NCI-H128 (cell line): Measurements from ENCODE around the gene CDX4.
"Not testable (repeated sequence)": the region's sequence is repeated elsewhere in the genome, so short reads cannot be mapped to it uniquely, and the experiment has no call there.

Source experiments
- DNase-seq: peaks from one replicate; lab custom pipeline; 2025; ENCODE audit not compliant: unreplicated experiment; lab: John Stamatoyannopoulos, UW

Gene CDX4, protein sequence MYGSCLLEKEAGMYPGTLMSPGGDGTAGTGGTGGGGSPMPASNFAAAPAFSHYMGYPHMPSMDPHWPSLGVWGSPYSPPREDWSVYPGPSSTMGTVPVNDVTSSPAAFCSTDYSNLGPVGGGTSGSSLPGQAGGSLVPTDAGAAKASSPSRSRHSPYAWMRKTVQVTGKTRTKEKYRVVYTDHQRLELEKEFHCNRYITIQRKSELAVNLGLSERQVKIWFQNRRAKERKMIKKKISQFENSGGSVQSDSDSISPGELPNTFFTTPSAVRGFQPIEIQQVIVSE

DNA sequence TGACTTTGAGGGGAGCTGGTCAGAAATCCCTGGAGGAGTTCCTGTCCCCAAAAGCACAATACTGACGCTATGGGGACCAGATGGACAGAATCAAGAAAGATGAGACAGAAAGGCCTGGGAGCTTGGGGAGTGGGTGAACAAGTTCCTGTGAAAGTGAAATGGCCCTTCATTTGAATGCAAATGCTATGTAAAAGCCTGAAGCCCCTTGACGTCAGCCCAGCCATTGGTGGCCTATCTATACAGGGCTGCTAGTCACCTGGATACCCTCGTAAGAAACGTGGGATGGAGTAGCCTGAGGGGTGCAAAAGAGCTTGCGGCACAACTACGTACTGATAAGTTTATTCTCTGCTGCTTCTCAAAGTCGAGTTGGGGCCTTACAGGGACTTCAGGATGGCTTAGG lies at the start of gene CDX4:
TSS of gene CDX4 (plus strand) at position 223 of the 400 bp plus-strand sequence. CDS start 201 bp downstream, outside the sequence.
- no peak for DNase-seq

DNA sequence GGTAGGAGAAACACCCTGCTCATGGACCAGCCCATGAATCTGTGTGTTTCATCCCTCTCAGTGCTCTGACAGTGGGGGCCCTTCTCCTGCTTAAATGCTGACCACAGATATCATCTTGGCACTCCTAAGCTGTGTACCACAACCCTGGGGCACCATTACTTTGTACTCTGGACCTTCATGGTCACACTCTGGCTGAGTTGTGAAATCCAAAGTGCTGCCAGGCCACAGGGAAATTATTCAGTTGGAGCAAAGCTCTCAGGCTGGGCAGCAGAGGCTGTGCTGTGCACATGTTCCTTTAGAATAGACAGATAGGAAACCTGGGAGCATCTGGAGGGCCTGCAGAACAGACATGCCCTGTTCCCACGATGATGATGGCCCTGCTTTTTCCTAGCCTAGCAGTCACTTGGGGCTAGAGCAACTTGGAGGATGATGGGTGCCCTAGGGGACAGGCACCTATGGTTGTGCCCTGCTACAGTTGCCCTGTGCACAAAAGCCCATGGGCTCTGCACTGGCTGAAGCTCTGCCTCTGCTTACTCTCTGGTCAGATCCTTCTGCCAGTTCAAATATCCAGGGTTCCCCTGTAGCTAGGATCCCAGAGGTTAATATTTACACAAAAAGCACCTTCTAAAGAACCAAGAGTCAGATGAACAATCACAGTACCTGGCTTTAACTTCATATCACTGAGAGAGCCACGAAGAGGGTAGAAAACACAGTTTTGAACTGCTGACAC lies 48.5 kb upstream of the CDX4 start:
- no peak for DNase-seq

DNA sequence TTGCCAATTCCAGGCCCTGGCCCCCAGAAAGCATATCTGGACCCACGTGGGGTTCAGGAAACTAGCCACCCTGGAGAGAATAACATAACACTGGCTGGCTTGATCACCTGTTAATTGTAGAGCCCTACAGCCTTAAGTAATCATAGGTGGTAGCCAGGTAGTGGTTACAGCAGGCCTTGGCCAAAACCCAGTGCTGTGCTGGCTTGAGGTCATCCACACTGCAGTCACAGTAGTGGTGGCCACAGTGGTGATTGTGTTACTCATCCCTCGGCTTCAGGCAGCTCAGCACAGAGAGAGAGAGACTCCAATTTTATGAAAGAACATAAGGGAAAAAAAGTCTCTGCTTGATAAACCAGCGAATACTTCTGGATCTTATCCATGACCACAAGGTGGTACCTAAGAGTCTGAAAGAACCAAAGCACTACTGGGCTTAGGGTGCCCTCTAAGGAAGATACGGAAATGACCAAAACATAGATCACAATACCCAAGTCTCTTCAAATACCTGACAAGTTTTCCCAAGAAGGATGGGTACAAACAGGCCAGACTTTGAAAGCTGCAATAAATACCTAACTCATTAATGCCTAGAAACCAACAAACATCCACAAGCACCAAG lies 46.6 kb upstream of the CDX4 start:
- no peak for DNase-seq

DNA sequence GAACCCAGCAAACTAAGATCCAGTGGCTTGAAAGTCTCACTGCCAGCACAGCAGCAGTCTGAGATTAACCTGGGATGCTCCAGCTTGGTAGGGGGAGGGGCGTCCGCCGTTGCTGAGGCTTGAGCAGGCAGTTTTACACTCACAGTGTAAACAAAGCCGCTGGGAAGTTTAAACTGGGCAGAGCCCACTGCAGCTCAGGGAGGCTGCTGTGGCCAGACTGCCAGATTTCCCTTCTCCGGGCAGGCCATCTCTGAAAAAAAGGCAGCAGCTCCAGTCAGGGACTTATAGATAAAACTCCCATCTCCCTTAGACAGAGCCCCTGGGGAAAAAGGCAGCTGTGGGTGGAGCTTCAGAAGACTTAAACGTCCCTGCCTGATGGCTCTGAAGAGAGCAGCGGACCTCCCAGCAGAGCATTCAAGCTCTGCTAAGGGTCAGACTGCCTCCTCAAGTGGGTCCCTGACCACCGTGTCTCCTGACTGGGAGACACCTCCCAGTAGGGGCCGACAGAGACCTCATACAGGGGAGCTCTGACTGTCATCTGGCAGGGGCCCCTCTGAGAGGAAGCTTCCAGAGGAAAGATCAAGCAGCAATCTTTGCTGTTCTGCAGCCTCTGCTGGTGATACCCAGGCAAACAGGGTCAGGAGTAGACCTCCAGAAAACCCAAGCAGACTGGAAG lies 45.1 kb upstream of the CDX4 start:
- DNase-seq, result no peak

DNA sequence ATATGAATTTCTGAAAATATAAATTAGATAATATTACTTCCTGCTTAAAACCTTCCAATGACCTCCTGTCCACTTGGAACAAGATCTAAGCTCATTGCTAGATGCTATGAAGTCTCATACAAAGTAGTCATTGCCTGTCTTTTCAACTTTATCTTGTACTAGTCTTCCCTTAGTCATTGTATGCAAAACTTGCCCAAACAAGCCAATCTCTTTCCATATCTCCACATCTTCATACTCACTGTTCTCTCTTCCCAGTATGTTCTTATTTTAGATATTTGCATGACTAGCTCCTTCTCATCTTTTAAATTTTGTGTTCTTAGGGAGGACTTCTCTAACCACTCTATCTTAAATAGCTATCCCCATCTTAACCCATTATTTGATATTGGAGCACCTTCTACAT lies 33.9 kb upstream of the CDX4 start:
- no peak for DNase-seq

DNA sequence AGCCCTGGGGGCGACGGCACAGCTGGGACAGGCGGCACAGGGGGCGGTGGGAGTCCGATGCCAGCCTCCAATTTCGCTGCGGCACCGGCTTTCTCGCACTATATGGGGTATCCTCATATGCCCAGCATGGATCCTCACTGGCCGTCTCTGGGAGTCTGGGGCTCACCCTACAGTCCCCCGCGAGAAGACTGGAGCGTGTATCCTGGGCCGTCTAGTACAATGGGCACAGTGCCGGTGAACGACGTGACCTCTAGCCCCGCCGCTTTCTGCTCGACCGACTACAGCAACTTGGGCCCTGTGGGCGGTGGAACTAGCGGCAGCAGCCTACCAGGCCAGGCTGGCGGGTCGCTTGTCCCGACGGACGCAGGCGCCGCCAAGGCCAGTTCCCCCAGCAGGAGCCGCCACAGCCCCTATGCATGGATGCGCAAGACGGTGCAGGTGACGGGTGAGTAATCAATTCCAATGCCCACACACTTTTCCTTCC lies 500 bp downstream of the CDX4 start:
- DNase-seq, result no peak

DNA sequence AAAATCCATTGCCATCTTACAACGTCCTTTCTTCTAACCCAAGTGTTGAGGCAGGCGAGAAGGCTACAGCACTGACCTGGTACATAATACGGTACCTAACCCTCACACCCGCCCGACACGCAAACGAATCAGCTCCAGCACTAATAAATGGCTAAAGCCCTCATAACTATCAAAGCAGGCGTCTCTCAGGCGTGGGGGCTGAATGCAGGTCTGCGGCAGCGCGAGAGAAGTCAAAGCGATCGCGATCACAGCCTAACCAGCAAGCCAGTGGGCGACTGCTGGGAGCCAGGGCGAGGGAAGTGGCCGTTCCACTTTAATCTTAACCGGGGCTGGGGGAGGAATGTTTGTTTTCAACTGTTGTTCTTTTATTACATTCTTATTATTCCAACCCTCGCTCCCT lies 1.5 kb downstream of the CDX4 start:
- DNase-seq, result no peak

DNA sequence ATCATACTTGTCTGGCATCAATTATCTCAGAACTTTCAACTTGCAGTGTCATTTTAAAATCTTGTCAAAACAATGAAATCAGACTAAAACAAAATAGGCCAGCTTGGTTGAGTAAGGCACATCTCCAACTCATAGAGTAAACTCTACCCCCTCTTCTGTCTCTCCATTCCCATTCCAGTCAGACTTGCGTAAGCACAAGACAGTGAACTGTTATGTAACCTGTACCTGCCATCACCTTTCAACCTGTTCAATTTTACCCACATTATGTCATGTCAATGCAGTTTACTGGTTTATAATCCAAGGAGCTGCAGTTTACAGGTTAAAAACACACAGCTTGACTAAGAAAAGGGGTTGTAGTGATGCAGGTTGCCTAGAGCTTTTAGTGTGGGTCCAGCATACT lies 8.3 kb downstream of the CDX4 start:
- DNase-seq, result no peak

DNA sequence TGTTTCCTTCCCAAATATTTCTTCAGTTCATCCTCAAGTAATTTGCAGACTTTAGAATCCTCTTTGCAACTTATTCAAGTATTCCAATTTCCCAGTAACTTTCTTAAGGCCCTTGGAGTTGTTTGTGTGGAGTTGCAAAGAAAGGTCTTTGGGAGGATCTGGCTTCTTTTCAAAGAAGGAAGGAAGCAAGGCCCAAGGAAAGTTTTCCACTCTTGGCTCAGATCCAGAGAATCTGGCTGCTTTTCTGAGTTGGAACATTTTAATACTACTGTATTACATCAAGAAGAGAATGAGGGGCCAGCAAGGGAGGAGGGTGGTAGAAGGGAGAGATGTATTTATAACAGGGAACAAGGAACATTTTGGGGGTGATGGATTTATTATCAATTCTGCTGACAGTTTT lies 10.5 kb downstream of the CDX4 start:
- DNase-seq, result no peak

DNA sequence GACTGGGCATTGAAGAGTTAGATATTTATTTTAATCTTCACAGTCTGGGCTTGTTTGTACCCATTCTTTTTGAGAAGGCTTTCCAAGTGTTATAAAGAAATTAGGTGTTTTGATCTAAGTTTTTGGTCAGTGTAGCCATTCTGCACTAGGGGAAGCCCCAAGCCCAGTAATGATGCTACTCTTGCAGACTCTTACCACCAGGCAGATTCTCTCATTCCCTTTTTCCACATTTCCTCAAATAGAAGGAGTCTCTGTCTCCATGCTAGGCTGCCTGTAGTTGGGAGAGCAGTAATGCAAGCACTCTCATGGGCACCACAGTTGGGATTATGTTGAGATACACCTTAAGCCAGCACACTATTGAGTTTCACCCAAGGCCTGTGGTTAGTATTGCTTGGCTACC lies 21.5 kb downstream of the CDX4 start:
- no peak for DNase-seq

DNA sequence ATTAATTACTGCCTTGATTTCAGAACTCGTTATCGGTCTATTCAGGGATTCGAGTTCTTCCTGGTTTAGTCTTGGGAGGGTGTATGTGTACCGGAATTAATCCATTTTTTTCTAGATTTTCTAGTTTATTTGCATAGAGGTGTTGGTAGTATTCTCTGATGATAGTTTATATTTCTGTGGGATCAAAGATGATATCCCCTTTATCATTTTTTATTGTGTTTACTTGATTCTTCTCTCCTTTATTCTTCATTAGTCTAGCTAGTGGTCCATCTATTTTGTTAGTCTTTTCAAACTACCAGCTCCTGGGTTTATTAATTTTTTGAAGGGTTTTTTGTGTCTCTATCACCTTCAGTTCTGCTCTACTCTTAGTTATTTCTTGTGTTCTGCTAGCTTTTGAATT lies 32.1 kb downstream of the CDX4 start:
- peak; percentile 66 for DNase-seq

DNA sequence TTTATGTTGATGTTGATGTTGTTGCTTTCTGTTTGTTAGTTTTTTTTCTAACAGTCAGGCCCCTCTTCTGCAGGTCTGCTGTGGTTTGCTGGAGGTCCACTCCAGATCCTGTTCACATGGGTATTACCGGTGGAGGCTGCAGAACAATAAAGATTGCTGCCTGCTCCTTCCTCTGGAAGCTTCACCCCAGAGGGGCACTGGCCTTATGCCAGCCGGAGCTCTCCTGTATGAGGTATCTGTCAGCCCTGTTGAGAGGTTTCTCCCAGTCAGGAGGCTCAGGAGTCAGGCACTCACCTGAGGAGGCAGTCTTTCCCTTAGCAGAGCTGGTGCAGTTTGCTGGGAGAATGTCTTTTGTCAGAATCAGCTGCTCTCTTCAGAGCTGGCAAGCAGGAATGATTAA lies 34.7 kb downstream of the CDX4 start:
- DNase-seq, result no peak

DNA sequence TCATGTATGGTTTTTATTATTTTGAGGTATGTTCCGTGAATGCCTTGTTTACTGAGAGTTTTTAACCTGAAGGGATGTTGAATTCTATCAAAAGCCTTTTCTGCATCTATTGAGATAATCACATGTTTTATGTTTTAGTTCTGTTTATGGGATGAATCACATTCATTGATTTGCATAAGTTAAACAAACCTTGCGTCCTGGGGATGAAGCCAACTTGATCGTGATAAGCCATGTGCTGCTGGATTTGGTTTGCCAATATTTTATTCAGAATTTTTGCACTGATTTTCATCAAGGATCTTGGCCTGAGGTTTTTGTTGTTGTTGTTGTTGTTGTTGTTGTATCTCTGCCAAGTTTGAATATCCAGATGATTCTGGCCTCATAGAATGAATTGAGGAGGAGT lies 43.8 kb downstream of the CDX4 start:
- no peak for DNase-seq

DNA sequence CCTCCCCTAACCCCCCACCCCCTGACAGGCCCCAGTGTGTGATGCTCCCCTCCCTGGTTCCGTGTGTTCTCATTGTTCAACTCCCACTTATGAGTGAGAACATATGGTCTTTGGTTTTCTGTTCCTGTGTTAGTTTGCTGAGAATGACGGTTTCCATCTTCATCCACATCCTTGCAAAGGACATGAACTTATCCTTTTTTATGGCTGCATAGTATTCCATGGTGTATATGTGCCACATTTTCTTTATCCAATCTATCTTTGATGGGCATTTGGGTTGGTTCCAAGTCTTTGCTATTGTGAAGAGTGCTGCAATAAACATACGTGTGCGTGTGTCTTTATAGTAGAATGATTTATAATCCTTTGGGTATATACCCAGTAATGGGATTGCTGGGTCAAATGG lies 45.3 kb downstream of the CDX4 start:
- DNase-seq, result not testable (repeated sequence)
